A549 (cell line): Measurements from ENCODE around the gene LRCH1. TPM values are rescaled to one million over a fixed set of nuclear protein-coding genes. Genes with fewer than 3 reads are reported as not detected.

Experiments
- ATAC-seq, 2 experiments: fragments of 200-7000 bp in 1 of 2; fragments of >200 bp in 1 of 2; cut with Nextera tagmentation in 1 of 2; cut with Tn5 transposase in 1 of 2; 3 replicates each; pipeline versions ENCODE4 v1.8.0 to v1.9.1; 2018 to 2020; ENCODE audit warnings: mild to moderate bottlenecking in 1 of 2, moderate library complexity in 1 of 2
- CTCF ChIA-PET: fragments of 300-600 bp; sonication (Branson Sonifier 250); formaldehyde crosslinking; extraction: SDS; loops from one replicate; lab custom pipeline; 2021; ENCODE audit warnings: antibody characterized with exemption, inconsistent platforms; lab: Yijun Ruan, JAX
- POLR2A ChIA-PET: fragments of 350-600 bp; formaldehyde crosslinking; extraction: SDS; loops from one replicate; lab custom pipeline; 2021; ENCODE audit warnings: antibody characterized with exemption, inconsistent platforms; lab: Yijun Ruan, JAX
- DNase-seq, 2 experiments: peaks; one replicate each; pipeline versions ENCODE4 v3.0.0 to v3.0.0-alpha.2; 2011 to 2016; ENCODE audit warnings: low read depth in 1 of 2, low spot score in 1 of 2
- FAIRE-seq: peaks from 2 replicates; lab custom pipeline; 2011; peaks lifted over from hg19 to GRCh38; lab: Jason Lieb, UNC
- H3K27ac ChIP-seq, 2 experiments: fragments of >200 bp; sonication (Bioruptor Twin); formaldehyde crosslinking; 3 replicates each; pipeline ENCODE4 v1.5.1; 2016 to 2017
- H3K4me1 ChIP-seq: fragments of >200 bp; sonication (Bioruptor Twin); formaldehyde crosslinking; 3 replicates; pipeline ENCODE4 v1.6.1; 2016
- H3K4me2 ChIP-seq: fragments of >200 bp; sonication (Bioruptor Twin); formaldehyde crosslinking; 3 replicates; pipeline ENCODE4 v1.6.1; 2016
- H3K4me3 ChIP-seq: fragments of >200 bp; sonication (Bioruptor Twin); formaldehyde crosslinking; 3 replicates; pipeline ENCODE4 v1.5.1; 2016
- H3K9me3 ChIP-seq: fragments of >200 bp; sonication (Bioruptor Twin); formaldehyde crosslinking; 3 replicates; pipeline ENCODE4 v1.6.1; 2016
- BCL3 ChIP-seq: fragments of >200 bp; sonication (Bioruptor Twin); formaldehyde crosslinking; IDR thresholded peaks from 3 replicates; pipeline ENCODE4 v1.6.1; 2016
- CBX2 ChIP-seq: fragments of 200-600 bp; sonication (generic); IDR thresholded peaks from 2 replicates; pipeline ENCODE4 v1.6.1; 2016; ENCODE audit warnings: low read depth, mild to moderate bottlenecking, borderline replicate concordance
- CBX8 ChIP-seq: fragments of 200-600 bp; sonication (generic); IDR thresholded peaks from 2 replicates; pipeline ENCODE4 v1.6.1; 2016
- CEBPB ChIP-seq, 2 experiments: fragments of >200 bp in 1 of 2; sonication (Bioruptor Twin) in 1 of 2; formaldehyde crosslinking in 1 of 2; IDR thresholded peaks; 2 replicates each; pipeline ENCODE4 v1.6.1; 2012 to 2016
- CHD2 ChIP-seq: fragments of 150-350 bp; IDR thresholded peaks from 2 replicates; pipeline ENCODE4 v1.6.1; 2014; ENCODE audit warnings: low read length; ENCODE audit not compliant: partially characterized antibody
- CTCF ChIP-seq: fragments of >200 bp; sonication (Bioruptor Twin); formaldehyde crosslinking; IDR thresholded peaks from 3 replicates; pipeline ENCODE4 v1.5.1; 2016
- E2F6 ChIP-seq: IDR thresholded peaks from 2 replicates; pipeline ENCODE4 v1.6.1; 2012; ENCODE audit warnings: low read depth, borderline replicate concordance
- EHF ChIP-seq: fragments of 250-450 bp; sonication (Bioruptor Pico); IDR thresholded peaks from 2 replicates; pipeline ENCODE4 v1.5.0; 2020; ENCODE audit warnings: mild to moderate bottlenecking
- EHMT2 ChIP-seq: fragments of 200-600 bp; sonication (generic); IDR thresholded peaks from 2 replicates; pipeline ENCODE4 v1.6.1; 2016; ENCODE audit warnings: antibody characterized with exemption, low read depth, mild to moderate bottlenecking, moderate library complexity
- ELK1 ChIP-seq: fragments of 150-350 bp; IDR thresholded peaks from 2 replicates; pipeline ENCODE4 v1.6.1; 2014; ENCODE audit warnings: low read depth, mild to moderate bottlenecking, low read length
- EP300 ChIP-seq, 2 experiments: fragments of >200 bp; sonication (Bioruptor Twin); formaldehyde crosslinking; IDR thresholded peaks; 2 replicates in 1 of 2; 3 replicates in 1 of 2; pipeline ENCODE4 v1.6.1; 2016 to 2017
- ESRRA ChIP-seq: fragments of 150-350 bp; IDR thresholded peaks from 2 replicates; pipeline ENCODE4 v1.6.1; 2014; ENCODE audit warnings: mild to moderate bottlenecking, low read length, borderline replicate concordance
- FOSB ChIP-seq: fragments of 250-450 bp; sonication (Bioruptor Pico); IDR thresholded peaks from 2 replicates; pipeline ENCODE4 v1.5.0; 2020; ENCODE audit warnings: mild to moderate bottlenecking, moderate library complexity
- FOSL2 ChIP-seq, 2 experiments: fragments of 450-650 bp in 1 of 2; fragments of >200 bp in 1 of 2; sonication (Bioruptor Twin) in 1 of 2; formaldehyde crosslinking; IDR thresholded peaks; 2 replicates each; pipeline versions ENCODE4 v1.5.0 to v1.6.1; 2016 to 2020; ENCODE audit warnings: mild to moderate bottlenecking in 1 of 2, moderate library complexity in 1 of 2
- FOXS1 ChIP-seq: fragments of 250-450 bp; sonication (Bioruptor Pico); IDR thresholded peaks from 2 replicates; pipeline ENCODE4 v1.5.0; 2020; ENCODE audit warnings: mild to moderate bottlenecking, moderate library complexity
- GATA3 ChIP-seq: IDR thresholded peaks from 2 replicates; pipeline ENCODE4 v1.6.1; 2012; ENCODE audit warnings: borderline replicate concordance
- HEYL ChIP-seq: fragments of 250-450 bp; sonication (Bioruptor Pico); IDR thresholded peaks from 2 replicates; pipeline ENCODE4 v1.8.0; 2021; ENCODE audit warnings: mild to moderate bottlenecking, moderate library complexity
- HOXA7 ChIP-seq: fragments of 250-450 bp; sonication (Bioruptor Pico); IDR thresholded peaks from 2 replicates; pipeline ENCODE4 v1.5.0; 2020; ENCODE audit warnings: mild to moderate bottlenecking, moderate library complexity
- JUN ChIP-seq, 2 experiments: fragments of >200 bp; sonication (Bioruptor Twin); formaldehyde crosslinking; IDR thresholded peaks; 2 replicates in 1 of 2; 3 replicates in 1 of 2; pipeline ENCODE4 v1.6.1; 2016 to 2017
- JUNB ChIP-seq: fragments of >200 bp; sonication (Bioruptor Twin); formaldehyde crosslinking; IDR thresholded peaks from 2 replicates; pipeline ENCODE4 v1.6.1; 2016
- KDM1A ChIP-seq: fragments of 200-600 bp; sonication (generic); IDR thresholded peaks from 2 replicates; pipeline ENCODE4 v1.6.1; 2016; ENCODE audit warnings: low read depth, mild to moderate bottlenecking
- KDM5A ChIP-seq: fragments of 200-600 bp; sonication (generic); IDR thresholded peaks from 2 replicates; pipeline ENCODE4 v1.6.1; 2016; ENCODE audit warnings: antibody characterized with exemption, mild to moderate bottlenecking
- MAFK ChIP-seq: fragments of 450-650 bp; IDR thresholded peaks from 2 replicates; pipeline ENCODE4 v1.6.1; 2014; ENCODE audit not compliant: partially characterized antibody
- MAZ ChIP-seq: fragments of 150-350 bp; IDR thresholded peaks from 2 replicates; pipeline ENCODE4 v1.6.1; 2014; ENCODE audit warnings: antibody characterized with exemption, low read depth, low read length, borderline replicate concordance
- MYC ChIP-seq: IDR thresholded peaks from 2 replicates; pipeline ENCODE4 v1.6.1; 2012; ENCODE audit warnings: mild to moderate bottlenecking, inconsistent platforms, low read length, improper control_type of control experiment, borderline replicate concordance
- NFE2L2 ChIP-seq: fragments of 150-350 bp; conservative IDR thresholded peaks from 2 replicates; pipeline ENCODE4 v1.6.1; 2014; ENCODE audit warnings: low read length
- NR3C1 ChIP-seq: fragments of >200 bp; sonication (Bioruptor Twin); formaldehyde crosslinking; IDR thresholded peaks from 3 replicates; pipeline ENCODE4 v1.6.1; 2017
- POLR2A ChIP-seq: IDR thresholded peaks from 2 replicates; pipeline ENCODE4 v1.6.1; 2012; ENCODE audit warnings: mild to moderate bottlenecking, low read length
- RFX5 ChIP-seq: fragments of 450-650 bp; IDR thresholded peaks from 2 replicates; pipeline ENCODE4 v1.7.1; 2014; ENCODE audit warnings: antibody characterized with exemption, mild to moderate bottlenecking, moderate library complexity
- SREBF2 ChIP-seq: fragments of 450-650 bp; IDR thresholded peaks from 2 replicates; pipeline ENCODE4 v1.6.1; 2014; ENCODE audit warnings: mild to moderate bottlenecking, moderate library complexity
- TFCP2L1 ChIP-seq: fragments of 250-450 bp; sonication (Bioruptor Pico); IDR thresholded peaks from 2 replicates; pipeline ENCODE4 v1.5.0; 2021; ENCODE audit warnings: mild to moderate bottlenecking
- WGBS: methylation state at CpG from one replicate; pipeline ENCODE4 v1.1.6; 2017; ENCODE audit errors: missing lambda C conversion rate; 5-methylcytosine and 5-hydroxymethylcytosine counted together
- polyA plus RNA-seq, 4 experiments: library from polyadenylated mRNA; depleted of rRNA in 3 of 4; stranded (reverse); fragments of >200 nt; fragmentation: RNase III in 1 of 4; extraction: RNeasy Plus Mini Kit Qiagen cat#74134 plus additional on column Dnase treatment in 1 of 4; gene quantifications; 2 replicates in 3 of 4; 3 replicates in 1 of 4; pipeline ENCODE4 v1.2.3, GENCODE V29; 2011 to 2017

Gene LRCH1
- polyA plus RNA-seq, 2 of the 4 experiments (the other 2 are of a cell fraction): 8.5 to 16.4 TPM

- ChIA-PET POLR2A (no interaction called here), CTCF (no interaction called here)
- DNase-seq (no peak), ATAC-seq (no peak), FAIRE-seq (no peak)
- Histone ChIP-seq H3K4me2 (no peak overlapping the region), H3K9me3 (no peaks in the 10 kb centered on the region), H3K4me3 (no peak overlapping the region), H3K4me1 (no peaks in the 10 kb centered on the region), H3K27ac (no peak overlapping the region)
- TF ChIP-seq TFCP2L1 (no peak), JUN (IDR thresholded peaks at IDR 0.05) (no peak), KDM5A (no peak)
- 91% methylated on average over 2 of the region's 2 CpGs for WGBS
These were observed 190.2 kb downstream of the LRCH1 start for GRCh38 chr13:46743191-46743590.

- CTCF ChIA-PET: no interaction called here
- no peak for TF ChIP-seq EHMT2
- TF ChIP-seq ELK1: no peak
- TF ChIP-seq ESRRA: no peak
- TF ChIP-seq NR3C1: no peak
- no peak for TF ChIP-seq EHF (CRISPR knock-in tag)
- no peak for TF ChIP-seq POLR2A
- TF ChIP-seq CBX2: no peak
- no peak for TF ChIP-seq E2F6
- TF ChIP-seq BCL3: no peak
- TF ChIP-seq KDM1A: no peak
- no peak for TF ChIP-seq GATA3
- TF ChIP-seq CEBPB (IDR thresholded peaks at IDR 0.05): no peak
- TF ChIP-seq RFX5: no peak
- no peak for TF ChIP-seq HOXA7 (CRISPR knock-in tag)
- 97% methylated on average over 4 of the region's 4 CpGs for WGBS
- ATAC-seq (no peak), DNase-seq (no peak), FAIRE-seq (no peak)
- H3K4me2 ChIP-seq: no peak overlapping the region
- H3K9me3 ChIP-seq: no peaks in the 10 kb centered on the region
- POLR2A ChIA-PET: no interaction called here
- no peak overlapping the region for H3K4me3 ChIP-seq
- no peak overlapping the region for H3K27ac ChIP-seq
- no peaks in the 10 kb centered on the region for H3K4me1 ChIP-seq
These were observed 192.1 kb downstream of the LRCH1 start for GRCh38 chr13:46745062-46745461.

- FAIRE-seq (no peak), ATAC-seq (no peak), DNase-seq (no peak)
- POLR2A ChIA-PET: no interaction called here
- Histone ChIP-seq H3K4me3 (no peak overlapping the region), H3K27ac (no peak overlapping the region), H3K4me1 (no peaks in the 10 kb centered on the region), H3K4me2 (no peak overlapping the region), H3K9me3 (no peaks in the 10 kb centered on the region)
- 85% methylated on average over 4 of the region's 4 CpGs for whole genome bisulfite sequencing
- no peak for TF ChIP-seq MAZ
- TF ChIP-seq CBX8: no peak
- no peak for TF ChIP-seq TFCP2L1
- TF ChIP-seq MAFK: no peak
- no peak for TF ChIP-seq NFE2L2
- TF ChIP-seq HEYL (CRISPR knock-in tag): no peak
- no peak for TF ChIP-seq EP300 (IDR thresholded peaks at IDR 0.05)
- TF ChIP-seq HOXA7 (CRISPR knock-in tag): no peak
- TF ChIP-seq NR3C1: no peak
- TF ChIP-seq CEBPB (IDR thresholded peaks at IDR 0.05): no peak
- TF ChIP-seq JUNB: no peak
- TF ChIP-seq MYC: no peak
- no peak for TF ChIP-seq FOSB (CRISPR knock-in tag)
- TF ChIP-seq CTCF: no peak
- TF ChIP-seq CHD2: no peak
- no peak for TF ChIP-seq ESRRA
- no peak for TF ChIP-seq FOSL2 (IDR thresholded peaks at IDR 0.05)
- TF ChIP-seq FOSL2 (CRISPR knock-in tag; IDR thresholded peaks at IDR 0.05): no peak
- no peak for TF ChIP-seq FOXS1 (CRISPR knock-in tag)
- TF ChIP-seq SREBF2: no peak
- CTCF ChIA-PET: interaction anchor here (0.8 kb wide), 1 partner anchor 195 kb away, joined by 3 read pairs; no protein-coding TSS in a partner anchor
These were observed 192.7 kb downstream of the LRCH1 start for GRCh38 chr13:46745706-46746105.
